ENCODE measurements around the gene PLEKHJ1.

DNA sequence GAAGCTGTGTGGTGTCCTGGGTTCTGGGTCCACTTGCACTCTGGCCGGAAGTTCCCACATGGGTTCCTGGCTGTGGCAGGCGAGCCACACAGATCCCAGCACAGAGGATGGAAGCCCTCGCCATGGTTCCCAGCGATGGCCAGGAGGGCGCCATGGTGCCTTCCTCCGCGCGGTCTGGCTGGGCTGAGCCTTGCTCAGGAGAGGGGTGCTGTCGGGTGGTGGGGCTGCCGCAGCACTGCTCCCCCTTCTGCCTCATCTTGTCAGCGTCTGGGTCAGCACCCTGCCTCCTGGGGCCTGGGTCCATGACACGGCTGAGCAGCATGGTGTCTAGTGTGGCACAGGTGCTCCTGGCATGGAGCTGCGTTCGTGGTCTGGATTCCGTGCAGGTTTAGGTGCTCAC, 38.9 kb downstream of the PLEKHJ1 start:
- TF ChIP-seq, protein P1, sequence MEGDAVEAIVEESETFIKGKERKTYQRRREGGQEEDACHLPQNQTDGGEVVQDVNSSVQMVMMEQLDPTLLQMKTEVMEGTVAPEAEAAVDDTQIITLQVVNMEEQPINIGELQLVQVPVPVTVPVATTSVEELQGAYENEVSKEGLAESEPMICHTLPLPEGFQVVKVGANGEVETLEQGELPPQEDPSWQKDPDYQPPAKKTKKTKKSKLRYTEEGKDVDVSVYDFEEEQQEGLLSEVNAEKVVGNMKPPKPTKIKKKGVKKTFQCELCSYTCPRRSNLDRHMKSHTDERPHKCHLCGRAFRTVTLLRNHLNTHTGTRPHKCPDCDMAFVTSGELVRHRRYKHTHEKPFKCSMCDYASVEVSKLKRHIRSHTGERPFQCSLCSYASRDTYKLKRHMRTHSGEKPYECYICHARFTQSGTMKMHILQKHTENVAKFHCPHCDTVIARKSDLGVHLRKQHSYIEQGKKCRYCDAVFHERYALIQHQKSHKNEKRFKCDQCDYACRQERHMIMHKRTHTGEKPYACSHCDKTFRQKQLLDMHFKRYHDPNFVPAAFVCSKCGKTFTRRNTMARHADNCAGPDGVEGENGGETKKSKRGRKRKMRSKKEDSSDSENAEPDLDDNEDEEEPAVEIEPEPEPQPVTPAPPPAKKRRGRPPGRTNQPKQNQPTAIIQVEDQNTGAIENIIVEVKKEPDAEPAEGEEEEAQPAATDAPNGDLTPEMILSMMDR (IDR thresholded peaks at IDR 0.05), result no peak
- TF ChIP-seq EP300 (IDR thresholded peaks at IDR 0.05) (no peak), POLR2A (IDR thresholded peaks at IDR 0.05) (no peak), POLR2AphosphoS5 (IDR thresholded peaks at IDR 0.05) (no peak)

All from sigmoid colon (tissue), 4 donors.